Prostate gland (tissue), 2 donors: ENCODE results near the gene ERC2. TPM values are rescaled to one million over a fixed set of nuclear protein-coding genes. Genes with fewer than 3 reads are reported as not detected.
"Not testable (repeated sequence)": the region's sequence is repeated elsewhere in the genome, so short reads cannot be mapped to it uniquely, and the experiment has no call there.

ENCODE experiments used
- DNase-seq: peaks from one replicate; pipeline ENCODE4 v3.0.0-alpha.2; 2019; ENCODE audit warnings: low spot score
- H3K27ac ChIP-seq, 2 donors: fragments of 200-600 bp; sonication (generic); 2 replicates each; pipeline ENCODE4 v1.5.1; 2017 to 2019
- H3K27me3 ChIP-seq: fragments of 200-600 bp; sonication (generic); replicated peaks from 2 replicates; pipeline ENCODE4 v1.5.1; 2019; ENCODE audit not compliant: insufficient read depth
- H3K36me3 ChIP-seq, 2 donors: fragments of 200-600 bp; sonication (generic); 1 replicate in 1 of 2; 2 replicates in 1 of 2; pipeline versions ENCODE4 v1.5.1 to v1.8.1; 2017 to 2019
- H3K4me1 ChIP-seq: fragments of 200-600 bp; sonication (generic); replicated peaks from 2 replicates; pipeline ENCODE4 v1.5.1; 2019
- H3K4me3 ChIP-seq, 2 donors: fragments of 200-600 bp; sonication (generic); 2 replicates each; pipeline ENCODE4 v1.5.1; 2017 to 2019
- H3K9me3 ChIP-seq: fragments of 200-600 bp; sonication (generic); 2 replicates; pipeline ENCODE4 v1.5.1; 2017
- POLR2A ChIP-seq: fragments of 450-650 bp; IDR thresholded peaks from one replicate; pipeline ENCODE4 v1.6.1; 2016; ENCODE audit warnings: antibody characterized with exemption, mild to moderate bottlenecking
- POLR2AphosphoS5 ChIP-seq: sonication (generic); formaldehyde crosslinking; IDR thresholded peaks from one replicate; pipeline ENCODE4 v1.6.1; 2017; ENCODE audit warnings: antibody characterized with exemption
- WGBS: methylation state at CpG from one replicate; pipeline ENCODE4 v1.1.5; 2018; 5-methylcytosine and 5-hydroxymethylcytosine counted together
- intact Hi-C: fragments of 100-400 bp; cut with DNase I; formaldehyde crosslinking; loops from one replicate; pipeline ENCODE4 v1.14.2; 2022
- total RNA-seq, 2 donors: library from RNA; depleted of rRNA; stranded (reverse); fragments of >200 nt; gene quantifications; one replicate each; pipeline ENCODE4 v1.1.0, GENCODE V29; 2016
- TF ChIP-seq, protein P1 (sequence below), 4 experiments: fragments of 200-600 bp in 2 of 4; fragments of 450-650 bp in 2 of 4; sonication (generic) in 2 of 4; IDR thresholded peaks; 1 replicate in 3 of 4; 2 replicates in 1 of 4; pipeline ENCODE4 v1.5.1; 2016 to 2019; ENCODE audit warnings: antibody characterized with exemption in 4 of 4, mild to moderate bottlenecking in 2 of 4, moderate library complexity in 2 of 4

The ERC2 gene
- total RNA-seq, 2 donors from 2014 or later: 1.0 to 2.7 TPM

DNA sequence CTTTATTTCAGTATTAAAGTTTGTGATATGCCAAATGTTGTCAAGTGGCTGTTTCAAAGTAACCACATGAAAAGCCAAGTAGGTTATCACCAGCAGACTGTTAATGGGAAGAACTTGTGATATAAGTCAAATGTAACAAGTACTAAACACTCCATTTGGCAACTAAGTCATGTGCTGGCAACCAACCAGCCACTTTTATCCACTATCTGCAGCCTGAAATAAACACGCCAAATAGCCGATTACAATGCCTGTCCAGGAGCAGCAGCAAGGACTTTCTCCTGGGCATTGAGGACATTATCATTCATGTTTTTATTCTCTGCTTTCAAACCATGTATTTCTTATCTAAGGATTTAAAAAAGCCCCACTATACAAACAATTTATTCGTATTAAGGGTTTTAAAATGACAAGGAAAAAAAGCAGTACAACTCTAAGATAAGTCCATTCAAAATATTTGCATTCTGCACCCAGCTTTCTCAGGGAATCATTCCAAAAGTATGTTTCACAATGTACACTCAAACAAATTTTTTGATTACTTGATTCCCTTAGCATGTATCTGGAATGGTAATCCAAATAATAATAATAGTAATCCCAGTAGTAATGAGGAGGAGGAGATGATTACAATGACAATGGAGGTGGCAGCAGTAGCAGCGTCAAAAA is 448.6 kb downstream of the ERC2 start:
- no peak for DNase-seq
- H3K4me3 ChIP-seq: no peak overlapping the region
- H3K27ac ChIP-seq: no peak overlapping the region
- TF ChIP-seq POLR2A (no peak), POLR2AphosphoS5 (no peak)
- TF ChIP-seq, protein P1, sequence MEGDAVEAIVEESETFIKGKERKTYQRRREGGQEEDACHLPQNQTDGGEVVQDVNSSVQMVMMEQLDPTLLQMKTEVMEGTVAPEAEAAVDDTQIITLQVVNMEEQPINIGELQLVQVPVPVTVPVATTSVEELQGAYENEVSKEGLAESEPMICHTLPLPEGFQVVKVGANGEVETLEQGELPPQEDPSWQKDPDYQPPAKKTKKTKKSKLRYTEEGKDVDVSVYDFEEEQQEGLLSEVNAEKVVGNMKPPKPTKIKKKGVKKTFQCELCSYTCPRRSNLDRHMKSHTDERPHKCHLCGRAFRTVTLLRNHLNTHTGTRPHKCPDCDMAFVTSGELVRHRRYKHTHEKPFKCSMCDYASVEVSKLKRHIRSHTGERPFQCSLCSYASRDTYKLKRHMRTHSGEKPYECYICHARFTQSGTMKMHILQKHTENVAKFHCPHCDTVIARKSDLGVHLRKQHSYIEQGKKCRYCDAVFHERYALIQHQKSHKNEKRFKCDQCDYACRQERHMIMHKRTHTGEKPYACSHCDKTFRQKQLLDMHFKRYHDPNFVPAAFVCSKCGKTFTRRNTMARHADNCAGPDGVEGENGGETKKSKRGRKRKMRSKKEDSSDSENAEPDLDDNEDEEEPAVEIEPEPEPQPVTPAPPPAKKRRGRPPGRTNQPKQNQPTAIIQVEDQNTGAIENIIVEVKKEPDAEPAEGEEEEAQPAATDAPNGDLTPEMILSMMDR (IDR thresholded peaks at IDR 0.05): no peak
- H3K4me1 ChIP-seq: no peaks in the 10 kb centered on the region
- H3K27me3 ChIP-seq: no peaks in the 10 kb centered on the region
- no peaks in the 10 kb centered on the region for H3K36me3 ChIP-seq
- no peaks in the 10 kb centered on the region for H3K9me3 ChIP-seq
- intact Hi-C loops: no loop called here
- WGBS: 58% methylated on average over 4 of the region's 4 CpGs

DNA sequence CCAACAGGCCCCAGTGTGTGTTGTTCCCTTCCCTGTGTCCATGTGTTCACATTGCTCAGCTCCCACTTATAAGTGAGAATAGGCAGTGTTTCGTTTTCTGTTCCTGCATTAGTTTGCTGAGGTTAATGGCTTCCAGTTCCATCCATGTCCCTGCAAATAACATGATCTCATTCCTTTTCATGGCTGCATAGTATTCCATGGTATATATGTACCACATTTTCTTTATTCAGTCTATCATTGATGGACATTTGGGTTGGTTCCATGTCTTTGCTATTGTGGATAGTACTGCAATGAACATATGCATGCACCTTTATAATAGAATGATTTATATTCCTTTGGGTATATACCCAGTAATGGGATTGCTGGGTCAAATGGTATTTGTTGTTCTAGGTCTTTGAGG is 452.9 kb downstream of the ERC2 start:
- WGBS: 100% methylated on average over 1 of the region's 1 CpG
- H3K9me3 ChIP-seq, intact Hi-C loops, H3K36me3 ChIP-seq, H3K27me3 ChIP-seq, H3K4me3 ChIP-seq, H3K27ac ChIP-seq, H3K4me1 ChIP-seq, DNase-seq: not testable (repeated sequence)

DNA sequence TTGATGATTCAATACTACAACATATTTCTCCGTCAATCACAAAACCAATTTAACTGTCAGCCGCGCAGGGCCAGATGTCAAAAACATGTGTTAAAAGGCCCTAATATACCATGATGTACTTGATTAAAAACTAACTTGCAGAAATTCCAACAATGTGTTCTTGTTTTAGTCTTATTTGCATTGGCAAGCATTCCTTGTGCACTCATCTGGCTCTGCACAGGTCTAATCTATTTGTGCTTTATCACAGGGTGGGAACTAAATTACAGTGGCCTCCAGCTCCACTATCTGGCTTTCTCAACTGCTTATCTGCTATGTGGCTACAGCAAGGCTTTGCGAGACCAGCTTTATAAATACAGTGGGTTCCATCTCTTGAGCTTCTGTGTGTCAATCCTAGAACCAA is 455.5 kb downstream of the ERC2 start:
- DNase-seq: no peak
- H3K36me3 ChIP-seq: no peaks in the 10 kb centered on the region
- H3K4me1 ChIP-seq: no peaks in the 10 kb centered on the region
- no peak for TF ChIP-seq POLR2A
- TF ChIP-seq, protein P1 (IDR thresholded peaks at IDR 0.05): no peak
- TF ChIP-seq POLR2AphosphoS5: no peak
- no peak overlapping the region for H3K4me3 ChIP-seq
- H3K9me3 ChIP-seq: no peaks in the 10 kb centered on the region
- WGBS: 64% methylated on average over 4 of the region's 4 CpGs
- no peak overlapping the region for H3K27ac ChIP-seq
- intact Hi-C loops: no loop called here
- no peaks in the 10 kb centered on the region for H3K27me3 ChIP-seq

DNA sequence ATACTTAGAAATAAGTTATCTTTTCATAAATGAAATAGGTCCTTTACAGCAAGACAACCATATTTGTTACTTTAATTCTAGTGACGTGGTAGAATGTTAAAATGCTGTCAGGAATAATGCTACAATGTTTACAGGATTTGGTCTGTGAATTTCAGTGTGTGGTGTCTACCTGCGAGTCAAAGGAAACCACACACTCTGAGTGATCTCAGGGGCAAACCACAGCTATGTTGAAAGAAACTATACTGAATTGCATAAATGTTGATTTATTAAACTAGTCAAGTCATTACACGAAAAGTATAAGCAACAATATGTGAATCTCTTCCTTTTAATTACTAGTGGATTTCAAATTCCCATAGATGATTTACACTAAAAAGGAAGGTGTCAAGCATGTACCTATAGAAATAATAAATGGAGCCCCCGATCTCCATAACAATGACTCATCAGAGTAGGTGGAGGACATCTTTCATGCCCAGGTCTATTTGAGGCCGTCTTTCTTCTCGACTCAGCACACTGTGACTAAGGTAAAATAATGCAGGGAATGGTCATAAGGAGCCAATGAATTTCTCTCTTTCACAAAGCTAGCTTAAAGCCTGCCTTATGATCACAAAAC is 463.0 kb downstream of the ERC2 start:
- intact Hi-C loops: no loop called here
- no peak for DNase-seq
- Histone ChIP-seq H3K4me3 (no peak overlapping the region), H3K36me3 (no peaks in the 10 kb centered on the region), H3K9me3 (no peaks in the 10 kb centered on the region), H3K27me3 (no peaks in the 10 kb centered on the region), H3K27ac (no peak overlapping the region), H3K4me1 (no peaks in the 10 kb centered on the region)
- TF ChIP-seq, protein P1 (IDR thresholded peaks at IDR 0.05): no peak
- TF ChIP-seq POLR2AphosphoS5 (no peak), POLR2A (no peak)
- 81% methylated on average over 6 of the region's 6 CpGs for WGBS

DNA sequence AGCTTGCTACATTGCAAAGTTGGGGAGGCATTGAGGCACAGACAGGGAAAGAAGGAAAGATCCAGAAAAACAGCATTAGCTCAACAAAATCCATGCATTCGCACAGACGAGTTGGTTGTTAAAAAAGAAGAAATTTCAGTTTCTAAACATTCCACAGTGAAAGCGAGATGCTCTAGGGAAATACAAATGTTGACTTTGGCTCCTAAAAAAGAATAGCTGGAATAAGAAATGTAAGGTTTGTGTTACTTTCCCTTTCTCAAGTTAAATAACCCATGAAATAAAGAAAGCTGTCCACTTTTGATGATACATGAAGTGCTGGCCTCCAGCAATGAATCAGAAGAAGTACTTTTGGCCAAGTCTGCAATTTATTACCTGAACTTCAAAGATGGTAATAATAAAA is 465.1 kb downstream of the ERC2 start:
- 32% methylated on average over 3 of the region's 3 CpGs for WGBS
- TF ChIP-seq POLR2AphosphoS5 (no peak), POLR2A (no peak)
- TF ChIP-seq, protein P1 (IDR thresholded peaks at IDR 0.05): no peak
- intact Hi-C loops: no loop called here
- no peak for DNase-seq
- Histone ChIP-seq H3K4me3 (no peak overlapping the region), H3K36me3 (no peaks in the 10 kb centered on the region), H3K27me3 (no peaks in the 10 kb centered on the region), H3K4me1 (no peaks in the 10 kb centered on the region), H3K9me3 (no peaks in the 10 kb centered on the region), H3K27ac (no peak overlapping the region)
